OCI-LY7 (cell line): ENCODE measurements around the gene NISCH.

ENCODE experiments used
- EZH2phosphoT487 ChIP-seq: fragments of 200-600 bp; sonication (generic); IDR thresholded peaks from 2 replicates; pipeline ENCODE4 v1.6.1; 2018; ENCODE audit warnings: low read depth, borderline replicate concordance, mild to moderate bottlenecking, mixed run types, antibody characterized with exemption, low read length, moderate library complexity, mixed read lengths
- TF ChIP-seq, protein P1 (sequence below): fragments of 200-600 bp; sonication (generic); conservative IDR thresholded peaks from 2 replicates; pipeline ENCODE4 v1.5.1; 2014; ENCODE audit warnings: mild to moderate bottlenecking, antibody characterized with exemption, low read length, moderate library complexity, mixed read lengths

DNA sequence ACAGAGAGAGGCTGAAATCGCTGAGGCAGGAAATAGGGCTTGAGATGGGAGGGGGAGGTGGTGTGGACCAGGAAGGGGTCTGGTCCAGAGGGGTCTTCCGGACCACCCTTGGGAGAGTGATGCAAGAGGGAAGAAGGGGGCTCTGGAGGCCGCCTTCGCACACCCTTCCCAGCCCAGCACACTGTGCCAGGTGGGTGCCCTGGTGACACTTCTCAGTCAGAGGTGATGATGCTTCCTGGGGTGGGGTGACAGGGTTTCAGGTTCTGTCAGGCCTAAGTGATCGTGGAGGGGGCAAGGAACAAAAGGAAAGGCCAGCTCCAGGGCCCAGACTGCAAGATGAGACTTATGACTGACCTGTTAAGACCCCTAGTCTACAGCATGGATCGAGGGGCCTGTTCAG lies 23.2 kb upstream of the NISCH start:
- TF ChIP-seq, protein P1, sequence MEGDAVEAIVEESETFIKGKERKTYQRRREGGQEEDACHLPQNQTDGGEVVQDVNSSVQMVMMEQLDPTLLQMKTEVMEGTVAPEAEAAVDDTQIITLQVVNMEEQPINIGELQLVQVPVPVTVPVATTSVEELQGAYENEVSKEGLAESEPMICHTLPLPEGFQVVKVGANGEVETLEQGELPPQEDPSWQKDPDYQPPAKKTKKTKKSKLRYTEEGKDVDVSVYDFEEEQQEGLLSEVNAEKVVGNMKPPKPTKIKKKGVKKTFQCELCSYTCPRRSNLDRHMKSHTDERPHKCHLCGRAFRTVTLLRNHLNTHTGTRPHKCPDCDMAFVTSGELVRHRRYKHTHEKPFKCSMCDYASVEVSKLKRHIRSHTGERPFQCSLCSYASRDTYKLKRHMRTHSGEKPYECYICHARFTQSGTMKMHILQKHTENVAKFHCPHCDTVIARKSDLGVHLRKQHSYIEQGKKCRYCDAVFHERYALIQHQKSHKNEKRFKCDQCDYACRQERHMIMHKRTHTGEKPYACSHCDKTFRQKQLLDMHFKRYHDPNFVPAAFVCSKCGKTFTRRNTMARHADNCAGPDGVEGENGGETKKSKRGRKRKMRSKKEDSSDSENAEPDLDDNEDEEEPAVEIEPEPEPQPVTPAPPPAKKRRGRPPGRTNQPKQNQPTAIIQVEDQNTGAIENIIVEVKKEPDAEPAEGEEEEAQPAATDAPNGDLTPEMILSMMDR, result no peak
- TF ChIP-seq EZH2phosphoT487, result no peak
